Suprapubic skin (tissue), 4 donors: ENCODE results near the gene MBD3L2B.

Experiments
- CTCF ChIP-seq, 2 donors: fragments of 200-600 bp in 1 of 2; fragments of 450-650 bp in 1 of 2; sonication (generic) in 1 of 2; IDR thresholded peaks; one replicate each; pipeline ENCODE4 v1.5.1; 2016 to 2019; ENCODE audit warnings: antibody characterized with exemption in 2 of 2, mild to moderate bottlenecking in 1 of 2, moderate library complexity in 1 of 2
- EP300 ChIP-seq: sonication (generic); formaldehyde crosslinking; IDR thresholded peaks from one replicate; pipeline ENCODE4 v1.6.1; 2017; ENCODE audit warnings: antibody characterized with exemption
- POLR2A ChIP-seq, 2 donors: fragments of 450-650 bp; IDR thresholded peaks; one replicate each; pipeline ENCODE4 v1.6.1; 2017; ENCODE audit warnings: antibody characterized with exemption in 2 of 2, mild to moderate bottlenecking in 2 of 2, moderate library complexity in 2 of 2
- POLR2AphosphoS5 ChIP-seq, 3 donors: sonication (generic); formaldehyde crosslinking; IDR thresholded peaks; one replicate each; pipeline ENCODE4 v1.6.1; 2017; ENCODE audit warnings: antibody characterized with exemption in 3 of 3

GRCh38 chr19:6997679-6998445, 23.4 kb downstream of the MBD3L2B start:
- TF ChIP-seq POLR2A (IDR thresholded peaks at IDR 0.05) (no peak), CTCF (IDR thresholded peaks at IDR 0.05) (no peak), POLR2AphosphoS5 (IDR thresholded peaks at IDR 0.05) (no peak), EP300 (no peak)
